Lung (tissue), 12 donors: ENCODE data around the gene B9D2. TPM values are rescaled to one million over a fixed set of nuclear protein-coding genes. Genes with fewer than 3 reads are reported as not detected.

ENCODE experiments used
- ATAC-seq: fragments of 200-7000 bp; cut with Tn5 transposase; one replicate; pipeline ENCODE4 v1.9.1; 2020; ENCODE audit warnings: moderate number of reproducible peaks; ENCODE audit not compliant: insufficient read depth, low FRiP score
- DNase-seq, 3 donors: peaks; one replicate each; pipeline ENCODE4 v3.0.0-alpha.2; 2013 to 2017
- H3K27ac ChIP-seq, 2 donors: one replicate each; pipeline ENCODE4 v1.5.1; 2013; ENCODE audit warnings: mild to moderate bottlenecking in 2 of 2, moderate library complexity in 2 of 2, control low read depth in 1 of 2, inconsistent platforms in 1 of 2, low read depth in 1 of 2, low read length in 1 of 2
- H3K27me3 ChIP-seq, 3 donors: one replicate each; pipeline ENCODE4 v1.5.1; 2013; ENCODE audit warnings: low read length in 2 of 3; ENCODE audit not compliant: control insufficient read depth in 3 of 3, insufficient read depth in 3 of 3
- H3K36me3 ChIP-seq, 4 donors: one replicate each; pipeline ENCODE4 v1.5.1; 2013; ENCODE audit warnings: low read length in 4 of 4, mild to moderate bottlenecking in 1 of 4, moderate library complexity in 1 of 4; ENCODE audit not compliant: control insufficient read depth in 4 of 4, insufficient read depth in 4 of 4
- H3K4me1 ChIP-seq, 5 donors: one replicate each; pipeline ENCODE4 v1.5.1; 2013; ENCODE audit warnings: low read length in 5 of 5, mild to moderate bottlenecking in 2 of 5, moderate library complexity in 1 of 5; ENCODE audit not compliant: control insufficient read depth in 5 of 5, insufficient read depth in 5 of 5
- H3K4me3 ChIP-seq: one replicate; pipeline ENCODE4 v1.5.1; 2013; ENCODE audit warnings: mild to moderate bottlenecking, control low read depth, moderate library complexity
- H3K9ac ChIP-seq, 2 donors: one replicate each; pipeline ENCODE4 v1.5.1; 2013; ENCODE audit warnings: low read length in 2 of 2, control low read depth in 1 of 2; ENCODE audit not compliant: insufficient read depth in 1 of 2
- H3K9me3 ChIP-seq, 4 donors: one replicate each; pipeline ENCODE4 v1.5.1; 2013; ENCODE audit warnings: low read length in 3 of 4, mild to moderate bottlenecking in 1 of 4, moderate library complexity in 1 of 4; ENCODE audit not compliant: control insufficient read depth in 4 of 4, insufficient read depth in 3 of 4
- WGBS, 2 donors: extraction: QIAGEN DNeasy Blood & Tissue Kit; methylation state at CpG; one replicate each; pipeline ENCODE4 v1.1.7; 2013; 5-methylcytosine and 5-hydroxymethylcytosine counted together
- polyA plus RNA-seq, 2 donors: library from polyadenylated mRNA; stranded (reverse); fragments of 200-250 nt; gene quantifications; one replicate each; pipeline ENCODE4 v1.2.1, GENCODE V29; 2013
- total RNA-seq, 2 donors: library from RNA; depleted of rRNA in 1 of 2; stranded (reverse); fragments of >200 nt in 1 of 2; gene quantifications; one replicate each; pipeline ENCODE4 v1.2.1, GENCODE V29; 2014 to 2021
- TF ChIP-seq, protein P1 (sequence below): IDR thresholded peaks from 2 replicates; pipeline ENCODE4 v1.5.1; 2012; ENCODE audit warnings: mild to moderate bottlenecking; ENCODE audit errors: control extremely low read depth, extremely low read depth
- donor health status: control.
- donor health status: control.
- donor health status: Bipolar disorder and iron deficiency.
- donor health status: healthy.
- donor health status: DM: yes; HTN: yes; CAD: no.

Gene B9D2
- total and polyA plus RNA-seq, 4 donors: 10.2 to 18.6 (median 14.0) TPM

DNA sequence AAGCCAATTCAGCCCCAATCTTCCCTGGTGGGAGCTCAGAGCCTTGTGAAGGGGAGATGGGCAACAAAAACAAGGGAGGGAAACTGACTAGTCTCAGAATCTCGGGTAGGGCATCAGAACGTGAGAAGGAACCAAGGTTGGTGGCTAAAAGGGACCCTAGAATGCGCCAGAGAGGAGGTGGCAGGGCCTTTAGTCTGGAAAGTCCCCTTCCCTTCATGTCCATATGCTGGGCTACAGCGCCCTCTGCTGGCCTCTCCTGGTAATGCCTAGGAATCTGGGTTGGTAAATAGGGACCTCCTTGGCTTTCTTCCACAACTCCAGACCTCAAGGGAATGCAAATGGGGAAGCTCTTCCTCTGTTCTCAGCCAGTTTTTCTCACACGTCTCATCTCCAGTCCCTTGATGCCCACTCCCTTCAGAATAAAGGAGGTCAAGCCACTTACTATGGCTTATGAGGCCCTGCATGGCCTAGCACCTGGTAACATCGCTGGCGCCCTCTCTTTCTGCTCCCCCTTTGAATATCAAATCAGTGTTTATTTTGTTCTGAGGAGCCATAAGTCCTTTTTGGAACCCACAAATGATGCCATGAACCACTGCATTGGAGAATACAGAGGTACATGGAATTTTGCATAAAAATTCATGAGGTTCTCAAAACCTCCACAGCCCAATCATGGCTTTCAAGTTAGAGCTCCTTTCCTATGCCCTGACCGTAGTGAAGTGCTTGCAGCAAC, 55.3 kb downstream of the B9D2 start:
- H3K4me1 ChIP-seq: peaks cover 4 to 25% (median 9%) of the 10 kb centered on the region in 5 donors

GRCh38 chr19:41307954-41308449, 55.9 kb downstream of the B9D2 start:
- Histone ChIP-seq H3K27ac (peak overlapping the region; percentile 29 to 96), H3K9ac (peak overlapping the region in 1 of 2 donors; percentile 14), H3K9me3 (no peaks in the 10 kb centered on the region), H3K27me3 (no peaks in the 10 kb centered on the region), H3K4me1 (peaks cover 4 to 25% (median 9%) of the 10 kb centered on the region in 5 donors), H3K36me3 (peaks cover 26 to 40% (median 32%) of the 10 kb centered on the region in 4 donors), H3K4me3 (no peak overlapping the region)
- DNase-seq: no peak
- 33 to 45% methylated on average over 4 of the region's 4 CpGs for WGBS, 2 donors
- ATAC-seq: no peak
- TF ChIP-seq, protein P1, sequence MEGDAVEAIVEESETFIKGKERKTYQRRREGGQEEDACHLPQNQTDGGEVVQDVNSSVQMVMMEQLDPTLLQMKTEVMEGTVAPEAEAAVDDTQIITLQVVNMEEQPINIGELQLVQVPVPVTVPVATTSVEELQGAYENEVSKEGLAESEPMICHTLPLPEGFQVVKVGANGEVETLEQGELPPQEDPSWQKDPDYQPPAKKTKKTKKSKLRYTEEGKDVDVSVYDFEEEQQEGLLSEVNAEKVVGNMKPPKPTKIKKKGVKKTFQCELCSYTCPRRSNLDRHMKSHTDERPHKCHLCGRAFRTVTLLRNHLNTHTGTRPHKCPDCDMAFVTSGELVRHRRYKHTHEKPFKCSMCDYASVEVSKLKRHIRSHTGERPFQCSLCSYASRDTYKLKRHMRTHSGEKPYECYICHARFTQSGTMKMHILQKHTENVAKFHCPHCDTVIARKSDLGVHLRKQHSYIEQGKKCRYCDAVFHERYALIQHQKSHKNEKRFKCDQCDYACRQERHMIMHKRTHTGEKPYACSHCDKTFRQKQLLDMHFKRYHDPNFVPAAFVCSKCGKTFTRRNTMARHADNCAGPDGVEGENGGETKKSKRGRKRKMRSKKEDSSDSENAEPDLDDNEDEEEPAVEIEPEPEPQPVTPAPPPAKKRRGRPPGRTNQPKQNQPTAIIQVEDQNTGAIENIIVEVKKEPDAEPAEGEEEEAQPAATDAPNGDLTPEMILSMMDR: no peak

More for the DNA sequence above, 55.3 kb downstream of the B9D2 start:
- Histone ChIP-seq H3K4me3 (no peak overlapping the region), H3K27ac (peak overlapping the region; percentile 96 to 97), H3K36me3 (peaks cover 22 to 43% (median 36%) of the 10 kb centered on the region in 4 donors), H3K9me3 (no peaks in the 10 kb centered on the region), H3K27me3 (no peaks in the 10 kb centered on the region), H3K9ac (peak overlapping the region in 1 of 2 donors; percentile 91)
- TF ChIP-seq, protein P1: peak; percentile 98
- 17 to 19% methylated on average over 8 of the region's 8 CpGs for WGBS, 2 donors
- DNase-seq (peak; percentile 94 to 96 (median 95)), ATAC-seq (peak; percentile 61)

- H3K4me3 ChIP-seq: no peak overlapping the region
- ATAC-seq (no peak), DNase-seq (no peak)
- no peak overlapping the region for H3K9ac ChIP-seq
- peaks cover 20 to 41% (median 33%) of the 10 kb centered on the region in 4 donors for H3K36me3 ChIP-seq
- TF ChIP-seq, protein P1: no peak
- H3K4me1 ChIP-seq: peaks cover 4 to 25% (median 9%) of the 10 kb centered on the region in 5 donors
- no peaks in the 10 kb centered on the region for H3K9me3 ChIP-seq
- no peak overlapping the region for H3K27ac ChIP-seq
- no peaks in the 10 kb centered on the region for H3K27me3 ChIP-seq
- 25 to 38% methylated on average over 8 of the region's 8 CpGs for WGBS, 2 donors
Observed at GRCh38 chr19:41307090-41307875, 56.7 kb downstream of the B9D2 start.
